GM04504 (cell line): ENCODE results near the gene CRLF3.
"Not testable (repeated sequence)": the region's sequence is repeated elsewhere in the genome, so short reads cannot be mapped to it uniquely, and the experiment has no call there.

Source experiments
- DNase-seq: peaks from one replicate; pipeline ENCODE4 v3.0.0-alpha.2; 2012; ENCODE audit warnings: low read depth

Gene CRLF3, protein sequence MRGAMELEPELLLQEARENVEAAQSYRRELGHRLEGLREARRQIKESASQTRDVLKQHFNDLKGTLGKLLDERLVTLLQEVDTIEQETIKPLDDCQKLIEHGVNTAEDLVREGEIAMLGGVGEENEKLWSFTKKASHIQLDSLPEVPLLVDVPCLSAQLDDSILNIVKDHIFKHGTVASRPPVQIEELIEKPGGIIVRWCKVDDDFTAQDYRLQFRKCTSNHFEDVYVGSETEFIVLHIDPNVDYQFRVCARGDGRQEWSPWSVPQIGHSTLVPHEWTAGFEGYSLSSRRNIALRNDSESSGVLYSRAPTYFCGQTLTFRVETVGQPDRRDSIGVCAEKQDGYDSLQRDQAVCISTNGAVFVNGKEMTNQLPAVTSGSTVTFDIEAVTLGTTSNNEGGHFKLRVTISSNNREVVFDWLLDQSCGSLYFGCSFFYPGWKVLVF

GRCh38 chr17:30824356-30825145, at the start of gene CRLF3:
Gene CRLF3, minus strand, starts transcription at chr17:30824692. Its CDS starts 41 bp downstream, at chr17:30824651.
- DNase-seq = peak; percentile 79

DNA sequence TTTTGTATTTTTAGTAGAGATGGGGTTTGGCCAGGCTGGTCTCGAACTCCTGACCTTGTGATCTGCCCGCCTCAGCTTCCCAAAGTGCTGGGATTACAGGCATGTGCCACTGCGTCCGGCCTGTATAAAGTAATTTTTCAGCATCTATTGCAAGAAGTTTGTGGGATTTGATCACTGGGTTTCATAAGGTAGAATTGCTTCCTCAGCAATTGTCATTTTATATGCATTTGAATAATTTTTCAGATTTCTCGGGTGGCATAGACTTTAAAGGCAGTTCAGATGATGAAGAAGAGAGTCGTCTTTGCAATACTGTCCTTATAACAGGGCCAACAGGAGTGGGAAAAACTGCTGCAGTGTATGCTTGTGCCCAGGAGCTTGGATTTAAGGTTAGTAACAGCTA, 44.5 kb upstream of the CRLF3 start:
- no peak for DNase-seq

DNA sequence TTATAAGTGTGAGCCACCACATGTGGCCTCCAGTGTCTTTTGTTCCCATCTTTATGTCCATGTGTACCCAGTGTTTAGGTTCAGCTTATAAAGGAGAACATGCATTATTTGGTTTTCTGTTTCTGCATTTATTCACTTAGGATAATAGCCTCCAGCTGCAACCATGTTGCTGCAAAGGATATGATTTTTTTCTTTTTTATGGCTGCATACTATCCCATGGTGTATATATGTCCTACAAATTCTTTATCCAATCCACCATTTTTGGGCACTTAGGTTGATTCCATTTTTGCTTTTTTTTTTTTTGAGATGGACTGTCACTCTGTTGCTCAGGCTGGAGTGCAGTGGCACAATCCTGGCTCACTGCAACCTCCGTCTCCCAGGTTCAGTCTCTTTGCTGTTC, 40.1 kb upstream of the CRLF3 start:
- DNase-seq = no peak

- peak; percentile 8 for DNase-seq
Measured at GRCh38 chr17:30858556-30859250, 34.2 kb upstream of the CRLF3 start.

GRCh38 chr17:30854146-30854545, 29.7 kb upstream of the CRLF3 start:
- DNase-seq = no peak

DNA sequence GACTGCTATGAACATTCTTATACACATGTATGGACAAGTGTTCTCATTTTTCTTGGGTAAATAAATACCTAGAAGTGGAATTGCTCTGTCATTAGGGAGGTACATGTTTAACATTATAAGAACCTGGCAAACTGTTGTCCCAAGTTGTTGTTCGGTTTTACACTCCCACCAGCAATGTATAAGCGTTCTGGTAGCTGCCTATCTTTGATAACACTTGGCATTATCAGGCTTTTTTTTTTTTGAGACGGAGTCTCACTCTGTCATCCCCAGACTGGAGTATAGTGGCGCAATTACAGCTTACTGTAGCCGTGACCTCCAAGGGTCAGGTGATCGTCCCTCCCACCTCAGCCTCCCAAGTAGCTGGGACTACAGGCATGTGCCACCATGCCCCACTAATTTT, 23.5 kb upstream of the CRLF3 start:
- DNase-seq = no peak

GRCh38 chr17:30840771-30841170, 16.3 kb upstream of the CRLF3 start:
- no peak for DNase-seq

DNA sequence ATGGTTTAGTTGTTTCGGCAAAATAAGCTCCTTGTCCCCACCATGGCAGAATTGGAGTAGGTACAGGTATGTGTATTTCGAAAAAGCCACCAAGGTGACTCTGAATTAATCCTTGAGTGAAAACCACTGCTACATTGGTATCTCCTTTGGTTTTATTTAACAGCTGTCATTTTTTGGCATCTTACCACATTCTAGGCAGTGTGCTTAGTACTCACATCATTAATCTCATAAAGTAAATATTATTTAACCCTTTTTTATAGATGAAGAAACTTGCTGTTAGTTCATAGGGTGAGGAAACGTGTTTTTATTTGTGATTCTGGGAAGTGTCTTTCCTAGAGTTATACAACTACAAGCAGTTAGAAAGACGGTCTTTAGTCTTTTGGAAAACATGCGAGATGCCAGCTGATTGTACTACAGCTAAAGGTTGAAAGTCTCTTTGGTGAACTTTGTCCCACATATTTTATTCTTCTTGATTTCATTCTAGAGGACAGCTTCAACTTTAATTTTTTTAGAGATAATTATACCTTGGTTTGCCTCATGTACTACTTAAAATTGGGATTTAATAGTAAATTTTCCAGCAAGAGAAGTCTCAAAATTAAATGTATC, 13.8 kb upstream of the CRLF3 start:
- no peak for DNase-seq

DNA sequence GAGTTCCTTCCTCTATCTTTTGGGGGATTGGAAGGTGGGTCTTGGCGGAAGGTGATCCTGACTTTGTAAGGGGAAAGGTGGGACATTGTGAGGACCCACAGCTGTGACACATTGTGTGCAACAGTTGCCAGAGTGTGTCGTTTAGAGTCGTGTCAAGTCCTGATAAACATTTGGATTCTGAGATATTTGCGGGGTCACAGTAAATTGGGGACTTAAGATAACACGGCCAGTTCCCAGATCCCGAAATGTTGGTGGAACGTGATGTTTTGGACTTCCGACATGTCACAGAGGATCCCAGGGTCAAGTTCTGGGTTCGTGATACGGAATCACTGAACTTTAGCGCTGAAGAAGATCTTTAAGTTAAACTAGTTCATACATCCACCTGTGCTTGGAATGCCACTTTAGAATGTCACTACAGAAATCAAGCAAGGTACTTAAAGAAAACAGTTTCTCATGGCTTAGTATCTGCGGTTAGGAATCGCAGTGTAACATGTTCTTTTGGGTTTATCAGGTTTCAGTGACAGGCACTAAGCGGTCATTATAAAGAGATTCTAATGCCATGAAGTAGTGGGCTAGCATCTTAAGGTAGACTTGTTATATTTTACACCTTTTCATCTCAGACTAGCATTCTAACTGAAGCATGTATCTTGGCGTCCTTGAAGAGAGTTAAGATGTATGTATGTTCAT, 8.1 kb upstream of the CRLF3 start:
- DNase-seq = no peak

GRCh38 chr17:30831663-30832437, 7.4 kb upstream of the CRLF3 start, which contains the start of gene ATAD5:
Gene ATAD5, plus strand, starts transcription at chr17:30831966. Its CDS starts 382 bp downstream, at chr17:30832348.
- DNase-seq = peak; percentile 80

GRCh38 chr17:30831257-30831656, 6.8 kb upstream of the CRLF3 start:
- no peak for DNase-seq

GRCh38 chr17:30829022-30829421, 4.5 kb upstream of the CRLF3 start:
- no peak for DNase-seq

DNA sequence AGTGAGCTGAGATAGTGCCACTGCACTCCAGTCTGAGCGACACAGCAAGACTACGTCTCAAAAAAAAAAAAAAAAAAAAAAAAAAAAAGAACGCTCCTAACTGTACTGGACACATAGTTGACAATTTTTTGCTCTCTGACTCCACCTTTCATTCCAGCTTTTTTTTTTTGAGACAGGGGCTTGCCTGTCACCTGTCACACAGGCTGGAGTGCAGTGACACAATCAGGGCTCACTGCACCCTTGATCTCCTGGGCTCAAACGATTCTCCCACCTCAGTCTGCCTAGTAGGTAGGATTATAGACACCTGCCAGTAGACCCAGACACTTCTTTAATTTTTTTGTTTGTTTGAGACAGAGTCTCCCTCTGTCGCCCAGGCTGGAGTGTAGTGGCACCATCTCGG, 2.6 kb upstream of the CRLF3 start:
- DNase-seq = no peak

- DNase-seq = no peak
Measured at GRCh38 chr17:30824002-30824355, 513 bp downstream of the CRLF3 start.

- DNase-seq = no peak
Measured at GRCh38 chr17:30823421-30823820, 1.1 kb downstream of the CRLF3 start.

DNA sequence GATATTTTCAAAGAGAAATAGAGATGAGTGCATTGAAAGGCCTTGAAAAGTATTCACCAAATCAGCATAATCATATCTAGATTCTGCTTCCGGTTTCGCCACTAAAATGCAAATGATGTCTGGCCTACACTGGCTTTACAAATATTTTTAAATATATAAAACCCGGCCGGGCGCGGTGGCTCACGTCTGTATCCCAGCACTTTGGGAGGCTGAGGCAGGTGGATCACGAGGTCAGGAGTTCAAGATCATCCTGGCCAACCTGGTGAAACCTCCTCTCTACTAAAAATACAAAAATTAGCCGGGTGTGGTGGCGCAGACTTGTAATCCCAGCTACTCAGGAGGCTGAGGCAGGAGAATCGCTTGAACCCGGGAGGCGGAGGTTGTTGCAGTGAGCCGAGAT, 1.6 kb downstream of the CRLF3 start:
- DNase-seq = not testable (repeated sequence)

DNA sequence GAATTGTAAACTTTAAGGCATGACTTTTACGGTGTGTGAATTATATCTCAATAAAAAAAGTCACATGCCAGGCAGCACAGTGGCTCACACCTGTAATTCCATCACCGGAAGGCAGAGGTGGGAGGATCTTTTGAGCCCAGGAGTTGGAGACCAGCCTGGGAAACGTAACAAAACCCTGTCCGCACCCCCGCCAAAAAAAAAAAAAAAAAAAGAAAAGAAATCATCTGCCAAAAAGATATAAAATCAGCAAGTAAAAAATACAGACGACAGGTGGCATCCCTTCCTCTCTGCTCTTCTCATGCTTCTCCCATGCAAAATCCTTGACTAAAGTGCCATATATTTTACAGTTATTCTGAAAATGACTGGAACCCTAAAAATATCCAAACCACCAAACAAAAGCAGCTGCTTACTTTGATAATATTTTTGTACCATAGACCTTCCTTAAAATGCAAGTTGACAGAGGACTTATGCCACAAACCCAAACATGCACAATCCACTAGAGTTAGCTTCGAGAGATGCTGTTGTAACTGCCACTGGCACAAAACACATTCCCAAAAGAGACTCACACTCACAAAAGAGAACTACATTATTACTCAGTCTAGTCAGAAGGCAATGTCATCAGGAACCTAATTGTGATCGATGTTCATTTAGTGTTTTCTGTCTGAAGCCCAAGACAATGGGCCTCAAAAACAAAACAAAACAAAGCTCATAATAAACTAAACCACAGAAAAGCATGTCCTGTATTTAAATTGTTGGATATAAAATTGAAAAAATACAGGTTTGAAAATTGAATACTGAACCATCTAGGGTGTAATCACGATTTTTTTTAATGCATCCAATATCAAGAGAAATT, 2.4 kb downstream of the CRLF3 start:
- DNase-seq = no peak

- no peak for DNase-seq
Measured at GRCh38 chr17:30819971-30820705, 4.4 kb downstream of the CRLF3 start.

DNA sequence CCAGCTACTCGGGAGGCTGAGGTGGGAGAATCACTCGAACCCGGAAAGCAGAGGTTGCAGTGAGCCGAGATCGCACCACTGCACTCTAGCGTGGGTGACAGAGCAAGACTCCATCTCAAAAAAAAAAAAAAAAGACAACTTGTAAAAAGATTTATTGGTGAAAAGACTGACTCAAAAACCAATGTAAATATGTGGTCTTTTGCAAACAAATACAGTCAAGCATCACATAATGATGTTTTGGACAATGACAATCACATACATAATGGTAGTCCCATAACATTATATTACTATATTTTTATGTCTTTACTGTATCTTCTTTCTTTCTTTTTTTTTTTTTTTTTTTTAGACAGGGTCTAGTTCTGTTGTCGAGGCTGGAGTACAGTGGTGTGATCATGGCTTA, 8.3 kb downstream of the CRLF3 start:
- no peak for DNase-seq
